ENCODE data around the gene DGKG. TPM values are rescaled to one million over a fixed set of nuclear protein-coding genes. Genes with fewer than 3 reads are reported as not detected.

Gene DGKG
- total and polyA plus RNA-seq, 2 of the 8 experiments (the other 6 are each of a cell fraction or from before 2014, with no cell fraction given): 0.30 to 0.48 TPM

DNA sequence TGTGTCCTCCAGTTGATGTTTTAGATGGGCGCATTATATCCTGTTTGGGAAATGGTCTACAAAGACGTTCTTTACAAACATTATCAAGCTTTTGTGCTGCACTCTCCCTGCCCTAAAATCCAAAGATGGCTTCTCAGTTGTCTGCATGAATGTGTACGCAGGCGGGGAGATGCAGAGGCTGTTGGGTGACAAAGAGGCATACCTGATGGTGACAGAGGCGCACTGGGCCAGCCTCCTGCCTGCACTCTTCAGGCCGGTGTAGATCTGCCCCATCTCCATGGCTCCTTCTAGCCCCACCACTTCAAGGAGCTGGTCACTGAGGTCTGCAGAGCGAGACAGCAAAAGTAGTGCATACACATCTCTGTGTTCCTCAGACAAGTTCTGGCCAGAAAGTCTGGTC is 197.3 kb downstream of the DGKG start:
- CTCF ChIA-PET (ENCODE audit: partially characterized antibody): interaction anchor here (1.4 kb wide), 1 partner anchor 80 kb away, joined by 5 read pairs; no protein-coding TSS in a partner anchor
- H3K27ac ChIP-seq (ENCODE audit: low read depth, low read length): no peak overlapping the region
- no peak overlapping the region for H3K18ac ChIP-seq (ENCODE audit: extremely low read depth, low read length)
- no peaks in the 10 kb centered on the region for H3K4me1 ChIP-seq (replicated peaks in 1 of 4; ENCODE audit: control insufficient read depth in 3 of 4, insufficient read depth in 4 of 4, low read length in 3 of 4)
- H2BK120ac ChIP-seq (replicated peaks; ENCODE audit: low read depth, low read length): no peak overlapping the region
- H4K91ac ChIP-seq (replicated peaks; ENCODE audit: insufficient read length, low read length): no peak overlapping the region
- H2BK5ac ChIP-seq (ENCODE audit: low read depth, low read length): no peak overlapping the region
- H4K8ac ChIP-seq (ENCODE audit: extremely low read depth, insufficient read depth, low read length): no peak overlapping the region
- no peak overlapping the region for H2AK5ac ChIP-seq (ENCODE audit: low read depth, low read length)
- no peak for DNase-seq (ENCODE audit: low read depth in 1 of 2, low spot score in 2 of 2)
- H3K36me3 ChIP-seq (ENCODE audit: control insufficient read depth in 2 of 4, insufficient read depth in 4 of 4, low read length in 3 of 4): no peaks in the 10 kb centered on the region
- no peaks in the 10 kb centered on the region for H4K20me1 ChIP-seq (replicated peaks in 1 of 2; ENCODE audit: control insufficient read depth in 1 of 2, insufficient read depth in 2 of 2, low read length in 2 of 2)
- H2AFZ ChIP-seq (ENCODE audit: low read length): no peak overlapping the region
- H3K23me2 ChIP-seq (ENCODE audit: low read depth, low read length): no peaks in the 10 kb centered on the region; the same call in 1 of the 2 replicates
- H4K5ac ChIP-seq (ENCODE audit: insufficient read length, low read depth, low read length): no peak overlapping the region
- H3K79me2 ChIP-seq (ENCODE audit: control insufficient read depth in 1 of 2, insufficient read depth in 2 of 2, low read length in 2 of 2): no peaks in the 10 kb centered on the region
- H3K27me3 ChIP-seq (replicated peaks in 1 of 4; ENCODE audit: control insufficient read depth in 3 of 4, extremely low read depth in 1 of 4, insufficient read depth in 3 of 4, low read length in 3 of 4): no peaks in the 10 kb centered on the region
- H3K4me2 ChIP-seq (ENCODE audit: insufficient read depth in 1 of 2, low read depth in 2 of 2, low read length in 2 of 2): no peak overlapping the region
- no peak overlapping the region for H3K14ac ChIP-seq (ENCODE audit: insufficient read length)
- H3K9me3 ChIP-seq (ENCODE audit: insufficient read depth in 2 of 2, low read depth in 1 of 2, low read length in 1 of 2): no peaks in the 10 kb centered on the region
- no peak overlapping the region for H3K9ac ChIP-seq (replicated peaks in 1 of 4; ENCODE audit: extremely low read depth in 1 of 4, low read depth in 3 of 4, low read length in 3 of 4)
- no peak overlapping the region for H2BK12ac ChIP-seq (ENCODE audit: low read depth, low read length)
- POLR2A ChIA-PET (ENCODE audit: partially characterized antibody): interaction anchor here (0.6 kb wide), 1 partner anchor 405 kb away, joined by 4 read pairs; no protein-coding TSS in a partner anchor
- whole genome bisulfite sequencing, 2 experiments (ENCODE audit: extremely low coverage in 1 of 2, insufficient coverage in 1 of 2, insufficient read length in 1 of 2, insufficient replicate concordance in 2 of 2, low coverage in 1 of 2, low lambda C conversion rate in 2 of 2, missing lambda C conversion rate in 1 of 2): 84% methylated on average over 7 of the region's 7 CpGs; no CpG with 5 or more reads in 1 of the 2 experiments
- H3K23ac ChIP-seq (ENCODE audit: insufficient read length): no peak overlapping the region
- H2BK20ac ChIP-seq (ENCODE audit: low read length): no peak overlapping the region
- FAIRE-seq: no peak
- no peak overlapping the region for H3K4me3 ChIP-seq (ENCODE audit: extremely low read depth in 1 of 4, insufficient read depth in 2 of 4, low read depth in 3 of 4, low read length in 4 of 4)
- H3K56ac ChIP-seq (replicated peaks; ENCODE audit: insufficient read length, low read depth, low read length): no peak overlapping the region
- H3K79me1 ChIP-seq (ENCODE audit: low read depth, low read length): no peaks in the 10 kb centered on the region
- no peak overlapping the region for H3K4ac ChIP-seq (replicated peaks; ENCODE audit: insufficient read length, low read depth, low read length)
- no peak overlapping the region for H2BK15ac ChIP-seq (ENCODE audit: low read length)
- TF ChIP-seq SAP30 (IDR thresholded peaks at IDR 0.05; ENCODE audit: insufficient read depth, insufficient replicate concordance, low read length): no peak
